GM18873 (cell line): ENCODE measurements around the gene FGFR4.
"Not testable (repeated sequence)": the region's sequence is repeated elsewhere in the genome, so short reads cannot be mapped to it uniquely, and the experiment has no call there.

Experiments used
- ATAC-seq: cut with Tn5 transposase; IDR thresholded peaks from one replicate; pipeline ENCODE4 v1.9.1; 2021; ENCODE audit warnings: mild to moderate bottlenecking, moderate library complexity, moderate number of reproducible peaks; ENCODE audit not compliant: unreplicated experiment, low FRiP score

The FGFR4 gene

GRCh38 chr5:177086654-177087397 lies at the start of gene FGFR4:
FGFR4 (plus strand) TSS chr5:177086915; CDS start chr5:177089603, 2,688 bp downstream.
- ATAC-seq = peak; percentile 49

- ATAC-seq = no peak
Measured at GRCh38 chr5:177036921-177037320, 49.8 kb upstream of the FGFR4 start.

- no peak for ATAC-seq
Measured at GRCh38 chr5:177040814-177041420, 45.8 kb upstream of the FGFR4 start.

- ATAC-seq = no peak
Measured at GRCh38 chr5:177041936-177042335, 44.8 kb upstream of the FGFR4 start.

- no peak for ATAC-seq
Measured at GRCh38 chr5:177043114-177043513, 43.6 kb upstream of the FGFR4 start.

- ATAC-seq = no peak
Measured at GRCh38 chr5:177043958-177044357, 42.8 kb upstream of the FGFR4 start.

- no peak for ATAC-seq
Measured at GRCh38 chr5:177044641-177045040, 42.1 kb upstream of the FGFR4 start.

- ATAC-seq = no peak
Measured at GRCh38 chr5:177045631-177046030, 41.1 kb upstream of the FGFR4 start.

- not testable (repeated sequence) for ATAC-seq
Measured at GRCh38 chr5:177048531-177048930, 38.2 kb upstream of the FGFR4 start.

GRCh38 chr5:177049285-177049684 lies 37.4 kb upstream of the FGFR4 start:
- no peak for ATAC-seq

- ATAC-seq = no peak
Measured at GRCh38 chr5:177064500-177065277, 22.0 kb upstream of the FGFR4 start.

GRCh38 chr5:177065491-177065890 lies 21.2 kb upstream of the FGFR4 start:
- no peak for ATAC-seq

- ATAC-seq = no peak
Measured at GRCh38 chr5:177066224-177066623, 20.5 kb upstream of the FGFR4 start.

GRCh38 chr5:177067503-177067902 lies 19.2 kb upstream of the FGFR4 start:
- no peak for ATAC-seq

GRCh38 chr5:177070536-177071191 lies 16.1 kb upstream of the FGFR4 start:
- ATAC-seq = no peak

- no peak for ATAC-seq
Measured at GRCh38 chr5:177071666-177072385, 14.9 kb upstream of the FGFR4 start.

GRCh38 chr5:177077335-177077734 lies 9.4 kb upstream of the FGFR4 start:
- ATAC-seq = no peak

GRCh38 chr5:177079606-177080005 lies 7.1 kb upstream of the FGFR4 start:
- ATAC-seq = no peak

GRCh38 chr5:177080265-177080664 lies 6.5 kb upstream of the FGFR4 start:
- ATAC-seq = no peak

GRCh38 chr5:177081859-177082258 lies 4.9 kb upstream of the FGFR4 start:
- ATAC-seq = no peak
